ENCODE data around the gene FLYWCH1.

FLYWCH1 gene

GRCh38 chr16:2871926-2872325 lies 39.8 kb upstream of the FLYWCH1 start:
- H3K4me3 ChIP-seq (ENCODE audit: low read depth, low read length), result no peak overlapping the region
- no peak for TF ChIP-seq POLR2A (IDR thresholded peaks at IDR 0.05; ENCODE audit: extremely low read depth, insufficient read length)
- TF ChIP-seq, protein P1, sequence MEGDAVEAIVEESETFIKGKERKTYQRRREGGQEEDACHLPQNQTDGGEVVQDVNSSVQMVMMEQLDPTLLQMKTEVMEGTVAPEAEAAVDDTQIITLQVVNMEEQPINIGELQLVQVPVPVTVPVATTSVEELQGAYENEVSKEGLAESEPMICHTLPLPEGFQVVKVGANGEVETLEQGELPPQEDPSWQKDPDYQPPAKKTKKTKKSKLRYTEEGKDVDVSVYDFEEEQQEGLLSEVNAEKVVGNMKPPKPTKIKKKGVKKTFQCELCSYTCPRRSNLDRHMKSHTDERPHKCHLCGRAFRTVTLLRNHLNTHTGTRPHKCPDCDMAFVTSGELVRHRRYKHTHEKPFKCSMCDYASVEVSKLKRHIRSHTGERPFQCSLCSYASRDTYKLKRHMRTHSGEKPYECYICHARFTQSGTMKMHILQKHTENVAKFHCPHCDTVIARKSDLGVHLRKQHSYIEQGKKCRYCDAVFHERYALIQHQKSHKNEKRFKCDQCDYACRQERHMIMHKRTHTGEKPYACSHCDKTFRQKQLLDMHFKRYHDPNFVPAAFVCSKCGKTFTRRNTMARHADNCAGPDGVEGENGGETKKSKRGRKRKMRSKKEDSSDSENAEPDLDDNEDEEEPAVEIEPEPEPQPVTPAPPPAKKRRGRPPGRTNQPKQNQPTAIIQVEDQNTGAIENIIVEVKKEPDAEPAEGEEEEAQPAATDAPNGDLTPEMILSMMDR (IDR thresholded peaks at IDR 0.05; ENCODE audit: low read depth, low read length), result no peak
- TF ChIP-seq MAX (IDR thresholded peaks at IDR 0.05; ENCODE audit: low read depth, low read length), result no peak
- no peak for TF ChIP-seq MYC (IDR thresholded peaks at IDR 0.05; ENCODE audit: low read depth, low read length)
- no peak for DNase-seq (ENCODE audit: low read depth)

DNA sequence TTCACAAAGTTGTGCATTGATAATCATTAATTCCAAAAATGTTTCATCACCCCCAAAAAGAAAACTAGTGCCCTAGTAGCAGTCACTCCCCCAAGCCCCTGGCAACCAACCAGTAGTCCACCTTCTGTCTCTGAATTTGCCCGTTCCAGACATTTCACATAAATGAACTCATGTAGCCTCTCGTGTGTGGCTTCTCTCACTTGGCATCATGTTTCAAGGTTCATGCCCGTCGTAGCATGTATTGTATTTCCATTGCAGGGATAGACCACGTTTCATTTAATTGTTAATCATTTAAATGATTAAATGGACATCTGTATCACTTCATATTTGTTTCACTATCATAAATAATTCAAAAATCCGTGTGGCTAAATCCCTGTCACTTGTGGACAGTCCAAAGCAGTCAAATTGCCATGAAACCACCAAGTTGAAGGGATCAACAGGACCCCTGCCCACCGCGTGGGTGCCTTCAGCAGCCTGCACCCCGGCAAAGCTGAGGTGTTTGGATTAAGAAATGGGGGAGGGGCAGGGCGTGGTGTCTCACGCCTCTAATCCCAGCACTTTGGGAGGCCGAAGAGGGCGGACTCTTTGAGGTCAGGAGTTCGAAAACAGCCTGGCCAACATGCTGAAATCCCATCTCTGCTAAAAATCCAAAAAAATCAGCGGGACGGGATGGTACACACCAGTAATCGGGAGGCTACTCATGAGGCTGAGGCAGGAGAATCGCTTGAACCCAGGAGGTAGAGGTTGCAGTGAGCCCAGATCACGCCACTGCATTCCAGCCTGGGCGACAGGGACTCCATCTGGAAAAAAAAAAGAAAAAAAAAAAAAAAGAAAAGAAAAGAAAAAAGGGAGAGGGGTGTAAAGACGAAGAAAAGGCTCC lies 37.5 kb upstream of the FLYWCH1 start:
- no peak overlapping the region for H3K4me3 ChIP-seq (ENCODE audit: low read depth, low read length)
- no peak for DNase-seq (ENCODE audit: low read depth)

GRCh38 chr16:2874912-2875362 lies 36.8 kb upstream of the FLYWCH1 start:
- no peak overlapping the region for H3K4me3 ChIP-seq (ENCODE audit: low read depth, low read length)
- DNase-seq (ENCODE audit: low read depth), result peak; percentile 81
- TF ChIP-seq MYC (IDR thresholded peaks at IDR 0.05; ENCODE audit: low read depth, low read length) (no peak), MAX (IDR thresholded peaks at IDR 0.05; ENCODE audit: low read depth, low read length) (no peak), POLR2A (IDR thresholded peaks at IDR 0.05; ENCODE audit: extremely low read depth, insufficient read length) (no peak)
- TF ChIP-seq, protein P1 (IDR thresholded peaks at IDR 0.05; ENCODE audit: low read depth, low read length), result peak; percentile 79

More for the DNA sequence above, 37.5 kb upstream of the FLYWCH1 start:
- TF ChIP-seq, protein P1 (IDR thresholded peaks at IDR 0.05; ENCODE audit: low read depth, low read length), result no peak
- TF ChIP-seq POLR2A (IDR thresholded peaks at IDR 0.05; ENCODE audit: extremely low read depth, insufficient read length) (no peak), MYC (IDR thresholded peaks at IDR 0.05; ENCODE audit: low read depth, low read length) (no peak), MAX (IDR thresholded peaks at IDR 0.05; ENCODE audit: low read depth, low read length) (no peak)

GRCh38 chr16:2879854-2880508 lies 31.8 kb upstream of the FLYWCH1 start:
- TF ChIP-seq MYC (IDR thresholded peaks at IDR 0.05; ENCODE audit: low read depth, low read length) (no peak), MAX (IDR thresholded peaks at IDR 0.05; ENCODE audit: low read depth, low read length) (no peak)
- TF ChIP-seq, protein P1 (IDR thresholded peaks at IDR 0.05; ENCODE audit: low read depth, low read length), result no peak
- no peak for DNase-seq (ENCODE audit: low read depth)
- H3K4me3 ChIP-seq (ENCODE audit: low read depth, low read length), result no peak overlapping the region

DNA sequence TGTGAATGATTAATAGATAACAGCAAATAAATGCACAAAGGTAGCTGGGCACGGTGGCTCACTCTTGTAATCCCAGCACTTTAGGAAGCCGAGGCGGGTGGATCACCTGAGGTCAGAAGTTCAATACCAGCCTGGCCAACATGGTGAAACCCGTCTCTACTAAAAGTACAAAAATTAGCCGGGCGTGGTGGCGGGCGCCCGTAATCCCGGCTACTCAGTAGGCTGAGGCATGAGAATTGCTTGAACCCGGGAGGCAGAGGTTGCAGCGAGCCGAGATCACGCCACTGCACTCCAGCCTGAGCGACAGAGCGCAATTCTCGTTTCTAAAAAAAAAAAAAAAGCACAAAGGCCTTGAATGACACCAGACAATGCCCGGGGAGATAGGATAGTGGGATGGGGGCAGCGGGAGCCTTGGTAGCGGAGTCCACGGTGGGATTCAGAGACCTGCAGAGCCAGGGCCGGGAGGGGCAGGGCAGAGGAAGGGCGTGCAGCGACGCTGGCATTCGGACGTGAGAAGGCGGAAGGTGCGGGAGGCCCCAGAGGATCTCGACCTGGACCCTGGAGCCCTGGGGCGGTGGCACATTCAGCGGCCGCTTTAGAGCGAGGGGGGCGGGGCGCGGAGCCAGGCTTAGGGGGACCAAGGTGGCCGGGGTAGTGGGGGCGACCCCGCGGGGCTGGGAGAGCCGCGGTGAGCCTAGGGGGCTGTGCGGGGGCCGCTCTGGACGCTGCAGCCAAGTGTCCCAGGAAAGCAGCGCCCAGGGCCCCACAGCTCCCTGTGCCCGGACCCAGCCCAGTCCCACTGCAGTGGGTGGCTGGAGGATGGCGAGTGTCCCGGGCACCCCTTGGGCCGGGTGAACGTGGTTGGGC lies 29.7 kb upstream of the FLYWCH1 start:
- TF ChIP-seq MAX (IDR thresholded peaks at IDR 0.05; ENCODE audit: low read depth, low read length) (no peak), POLR2A (IDR thresholded peaks at IDR 0.05; ENCODE audit: extremely low read depth, insufficient read length) (no peak), MYC (IDR thresholded peaks at IDR 0.05; ENCODE audit: low read depth, low read length) (no peak)
- TF ChIP-seq, protein P1 (IDR thresholded peaks at IDR 0.05; ENCODE audit: low read depth, low read length), result no peak
- peak overlapping the region; percentile 68 for H3K4me3 ChIP-seq (ENCODE audit: low read depth, low read length)
- DNase-seq (ENCODE audit: low read depth), result peak; percentile 50

All from NB4 (cell line).